Measurements from ENCODE around the gene BLTP3B.
"Not testable (repeated sequence)": the region's sequence is repeated elsewhere in the genome, so short reads cannot be mapped to it uniquely, and the experiment has no call there.

Gene BLTP3B

DNA sequence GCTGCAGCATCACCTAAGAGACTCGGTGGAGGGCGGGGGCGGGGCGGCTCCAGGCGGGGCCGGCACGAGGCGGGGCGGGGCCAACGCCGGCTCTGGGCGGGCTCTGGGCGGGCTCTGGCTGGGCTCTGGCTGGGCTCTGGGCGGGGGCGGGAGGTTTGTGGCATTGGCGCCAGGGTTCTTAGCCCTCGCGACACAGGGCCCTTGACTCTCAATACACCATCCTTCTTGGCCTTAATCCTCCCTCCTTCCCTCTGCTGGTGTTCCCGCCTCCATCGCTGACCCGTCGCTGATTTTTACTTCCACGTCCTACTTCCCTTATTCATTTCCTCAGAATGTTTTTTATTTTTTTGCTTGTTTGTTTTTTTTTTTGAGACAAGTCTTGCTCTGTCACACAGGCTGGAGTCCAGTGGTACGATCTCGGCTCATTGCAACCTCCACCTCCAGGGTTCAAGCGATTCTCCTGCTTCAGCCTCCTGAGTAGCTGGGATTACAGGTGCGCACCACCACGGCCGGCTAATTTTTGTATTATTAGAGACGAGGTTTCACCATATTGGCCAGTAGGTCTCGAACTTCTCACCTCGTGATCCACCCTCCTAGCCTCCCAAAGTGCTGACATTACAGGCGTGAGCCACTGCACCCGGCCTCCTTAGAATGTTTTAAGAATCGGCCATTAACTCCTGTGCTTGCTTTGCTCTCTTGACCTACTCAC is at the start of gene BLTP3B:
BLTP3B (minus strand) TSS at position 24 of the 709 bp plus-strand sequence. CDS start 239 bp downstream, outside the sequence.
- Histone ChIP-seq H3K36me3 (ENCODE audit: insufficient read depth, low read length) (no peaks in the 10 kb centered on the region), H3K4me3 (ENCODE audit: low read length) (peak within 1 kb of the TSS; percentile 88), H3K9me3 (ENCODE audit: low read length) (no peaks in the 10 kb centered on the region)

DNA sequence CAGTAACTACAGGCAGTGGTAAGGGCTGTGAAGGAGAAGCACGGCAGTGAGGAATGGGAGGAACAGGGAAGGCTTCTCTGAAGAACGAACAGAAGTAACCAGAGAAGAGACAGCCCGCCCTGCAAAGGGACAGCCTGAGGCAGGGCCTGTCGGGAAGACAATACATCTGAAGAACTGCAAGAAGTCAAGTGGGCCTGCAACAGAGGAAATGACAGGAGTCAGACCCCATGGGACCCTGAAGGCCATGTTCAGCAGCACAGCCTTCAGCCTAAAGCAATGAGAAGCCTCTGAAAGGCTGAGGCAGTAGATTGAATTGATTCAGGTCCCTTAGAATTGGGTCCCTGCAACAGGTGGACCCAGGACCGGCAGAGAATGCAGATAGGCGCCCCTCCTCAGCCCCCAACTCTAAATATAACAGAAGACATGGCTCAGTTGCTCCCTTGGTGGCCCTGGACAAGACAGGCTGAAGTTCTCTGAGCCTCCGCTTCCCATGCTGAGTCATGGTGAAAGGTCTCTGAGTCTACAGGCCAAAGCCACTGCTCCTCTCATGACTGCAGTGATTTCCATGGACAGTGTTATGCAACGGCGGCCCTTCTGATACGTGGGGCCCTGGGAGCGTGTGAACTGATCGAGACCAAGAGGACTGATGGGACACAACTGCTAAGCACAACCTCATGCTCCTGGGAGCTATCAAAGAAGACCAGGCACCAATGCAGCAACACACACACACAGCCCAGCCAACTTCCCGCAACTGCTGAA is 47.1 kb upstream of the BLTP3B start:
- H3K4me3 ChIP-seq (ENCODE audit: low read length), result no peak overlapping the region
- H3K4me1 ChIP-seq (ENCODE audit: insufficient read depth, low read length), result no peaks in the 10 kb centered on the region
- H2AFZ ChIP-seq (ENCODE audit: low read depth, low read length), result no peak overlapping the region
- no peaks in the 10 kb centered on the region for H3K36me3 ChIP-seq (ENCODE audit: insufficient read depth, low read length)
- H3K9me3 ChIP-seq (ENCODE audit: low read length), result no peaks in the 10 kb centered on the region
- no peaks in the 10 kb centered on the region for H3K27me3 ChIP-seq (ENCODE audit: insufficient read depth, low read length)

More for the DNA sequence above, at the start of gene BLTP3B:
- no peaks in the 10 kb centered on the region for H3K27me3 ChIP-seq (ENCODE audit: insufficient read depth, low read length)
- peak within 1 kb of the TSS; percentile 76 for H2AFZ ChIP-seq (ENCODE audit: low read depth, low read length)
- H3K4me1 ChIP-seq (ENCODE audit: insufficient read depth, low read length), result peaks cover 10% of the 10 kb centered on the region

DNA sequence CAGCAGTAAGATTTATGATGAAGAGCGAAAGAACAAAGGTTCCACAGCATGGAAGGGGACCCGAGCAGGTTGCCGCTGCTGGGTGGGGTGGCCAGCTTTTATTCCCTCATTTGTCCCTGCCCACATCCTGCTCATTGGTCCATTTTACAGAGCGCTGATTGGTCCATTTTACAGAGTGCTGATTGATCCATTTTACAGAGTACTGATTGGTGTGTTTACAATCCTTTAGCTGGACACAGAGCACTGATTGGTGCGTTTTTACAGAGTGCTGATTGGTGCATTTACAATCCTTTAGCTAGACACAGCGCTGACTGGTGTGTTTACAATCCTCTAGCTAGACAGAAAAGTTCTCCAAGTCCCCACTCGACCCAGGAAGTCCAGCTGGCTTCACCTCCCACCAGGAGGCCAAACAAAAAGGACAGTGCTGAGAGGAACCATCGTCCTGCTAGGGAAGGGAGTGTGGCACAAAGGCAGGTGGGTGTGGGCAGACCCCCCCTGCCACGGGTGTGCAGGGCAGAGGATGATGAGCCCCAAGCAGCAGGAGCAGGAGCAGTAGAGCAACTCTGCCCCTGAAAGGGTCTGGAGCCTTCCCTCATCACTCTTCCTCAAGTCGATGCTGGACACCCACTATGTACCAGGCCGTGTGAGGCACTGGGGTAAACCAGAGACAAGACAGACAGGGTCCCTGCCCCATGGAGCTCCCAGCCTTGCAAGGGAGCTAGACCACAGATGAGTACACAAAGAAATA is 46.4 kb upstream of the BLTP3B start:
- not testable (repeated sequence) for H3K4me3 ChIP-seq (ENCODE audit: low read length); H3K4me1 ChIP-seq (ENCODE audit: insufficient read depth, low read length); H2AFZ ChIP-seq (ENCODE audit: low read depth, low read length); H3K9me3 ChIP-seq (ENCODE audit: low read length); H3K27me3 ChIP-seq (ENCODE audit: insufficient read depth, low read length); H3K36me3 ChIP-seq (ENCODE audit: insufficient read depth, low read length)

DNA sequence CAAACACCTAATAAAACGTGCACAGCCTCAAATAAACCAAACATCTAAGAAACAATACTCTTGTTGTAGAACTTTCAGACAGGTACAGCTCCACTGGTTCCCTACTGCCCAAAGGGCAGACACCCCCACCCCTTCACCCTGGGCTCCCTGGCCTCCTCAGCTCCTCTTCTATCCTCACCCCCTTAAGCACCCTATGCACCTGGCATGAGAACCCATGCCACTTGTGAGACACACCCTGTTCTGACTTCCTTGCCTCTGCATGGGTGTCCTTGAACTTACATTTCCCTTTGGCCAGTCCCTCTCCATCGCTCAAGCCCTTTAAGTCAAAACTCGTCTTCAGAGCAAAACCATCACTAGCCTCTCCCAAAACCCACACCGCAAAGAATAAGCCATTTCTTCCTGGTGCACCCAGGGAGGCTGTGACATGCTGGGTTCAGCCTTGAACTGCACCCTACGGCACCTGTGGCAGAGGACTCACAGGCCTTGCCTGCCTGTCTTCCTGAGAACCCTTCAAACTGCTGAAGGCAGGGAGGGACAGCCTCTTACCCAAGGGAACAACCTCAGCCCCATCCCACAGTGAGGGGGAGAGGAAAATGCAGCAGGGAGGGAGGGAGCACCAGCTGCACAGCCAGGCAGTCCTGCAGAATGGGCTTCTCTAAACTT is 45.3 kb upstream of the BLTP3B start:
- Histone ChIP-seq H3K4me1 (ENCODE audit: insufficient read depth, low read length) (no peaks in the 10 kb centered on the region), H3K4me3 (ENCODE audit: low read length) (no peak overlapping the region), H3K36me3 (ENCODE audit: insufficient read depth, low read length) (no peaks in the 10 kb centered on the region), H3K27me3 (ENCODE audit: insufficient read depth, low read length) (no peaks in the 10 kb centered on the region), H3K9me3 (ENCODE audit: low read length) (no peaks in the 10 kb centered on the region), H2AFZ (ENCODE audit: low read depth, low read length) (no peak overlapping the region)

DNA sequence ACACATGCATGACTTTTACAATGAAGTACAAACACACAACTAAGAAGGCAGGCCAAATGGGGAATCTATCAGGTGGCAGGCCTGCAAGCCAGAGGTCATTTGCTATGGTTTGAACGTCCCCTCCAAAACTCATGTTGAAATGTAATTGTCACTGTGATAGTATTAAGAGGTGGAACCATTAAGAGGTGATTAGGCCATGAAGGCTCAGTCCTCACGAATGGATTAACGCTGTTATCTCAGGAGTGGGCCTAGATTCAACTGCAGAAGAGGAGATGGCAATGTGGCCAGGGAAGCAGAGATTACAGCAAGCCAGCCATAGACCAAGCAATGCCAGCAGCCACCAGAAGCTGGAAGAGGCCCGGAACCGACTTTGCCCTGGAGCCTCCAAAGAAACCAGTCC is 44.4 kb upstream of the BLTP3B start:
- Histone ChIP-seq H3K36me3 (ENCODE audit: insufficient read depth, low read length) (no peaks in the 10 kb centered on the region), H2AFZ (ENCODE audit: low read depth, low read length) (no peak overlapping the region), H3K4me3 (ENCODE audit: low read length) (no peak overlapping the region), H3K27me3 (ENCODE audit: insufficient read depth, low read length) (no peaks in the 10 kb centered on the region), H3K9me3 (ENCODE audit: low read length) (no peaks in the 10 kb centered on the region), H3K4me1 (ENCODE audit: insufficient read depth, low read length) (no peaks in the 10 kb centered on the region)

- Histone ChIP-seq H2AFZ (ENCODE audit: low read depth, low read length) (no peak overlapping the region), H3K4me1 (ENCODE audit: insufficient read depth, low read length) (no peaks in the 10 kb centered on the region), H3K36me3 (ENCODE audit: insufficient read depth, low read length) (no peaks in the 10 kb centered on the region), H3K9me3 (ENCODE audit: low read length) (no peaks in the 10 kb centered on the region), H3K27me3 (ENCODE audit: insufficient read depth, low read length) (no peaks in the 10 kb centered on the region), H3K4me3 (ENCODE audit: low read length) (no peak overlapping the region)
These were observed 43.4 kb upstream of the BLTP3B start for GRCh38 chr12:100186071-100186470.

DNA sequence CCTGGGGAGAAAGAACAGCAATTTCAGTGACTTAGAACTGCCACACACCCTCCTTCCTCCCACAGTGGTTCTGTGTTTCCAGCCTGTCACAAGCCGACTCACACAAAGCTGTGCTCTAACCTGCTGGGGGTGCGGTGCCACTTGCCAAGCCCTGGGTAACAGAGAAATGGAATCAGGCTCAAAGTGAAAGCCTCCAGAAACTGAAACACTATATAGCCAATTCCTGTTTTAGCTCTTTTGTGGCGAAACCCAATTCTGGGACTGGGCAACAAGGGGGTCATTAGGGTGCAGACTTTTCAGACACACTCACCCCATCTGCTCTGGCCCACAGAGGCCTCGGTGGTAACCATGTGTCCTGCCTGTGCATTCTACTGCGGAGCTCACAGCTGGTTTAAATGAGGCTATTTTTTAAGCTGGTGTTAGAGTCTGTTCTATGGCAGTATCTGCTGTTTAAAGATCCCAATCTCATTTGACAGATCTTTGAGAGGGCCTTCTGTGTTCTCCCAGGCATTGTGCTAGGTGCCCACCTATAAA is 42.8 kb upstream of the BLTP3B start:
- H3K4me1 ChIP-seq (ENCODE audit: insufficient read depth, low read length), result no peaks in the 10 kb centered on the region
- H3K4me3 ChIP-seq (ENCODE audit: low read length), result no peak overlapping the region
- H2AFZ ChIP-seq (ENCODE audit: low read depth, low read length), result no peak overlapping the region
- no peaks in the 10 kb centered on the region for H3K9me3 ChIP-seq (ENCODE audit: low read length)
- no peaks in the 10 kb centered on the region for H3K27me3 ChIP-seq (ENCODE audit: insufficient read depth, low read length)
- H3K36me3 ChIP-seq (ENCODE audit: insufficient read depth, low read length), result no peaks in the 10 kb centered on the region

- no peak overlapping the region for H2AFZ ChIP-seq (ENCODE audit: low read depth, low read length)
- no peaks in the 10 kb centered on the region for H3K36me3 ChIP-seq (ENCODE audit: insufficient read depth, low read length)
- H3K4me3 ChIP-seq (ENCODE audit: low read length), result no peak overlapping the region
- H3K4me1 ChIP-seq (ENCODE audit: insufficient read depth, low read length), result no peaks in the 10 kb centered on the region
- no peaks in the 10 kb centered on the region for H3K9me3 ChIP-seq (ENCODE audit: low read length)
- H3K27me3 ChIP-seq (ENCODE audit: insufficient read depth, low read length), result no peaks in the 10 kb centered on the region
These were observed 42.0 kb upstream of the BLTP3B start for GRCh38 chr12:100184549-100185145.

- H3K9me3 ChIP-seq (ENCODE audit: low read length), result no peaks in the 10 kb centered on the region
- no peak overlapping the region for H3K4me3 ChIP-seq (ENCODE audit: low read length)
- no peaks in the 10 kb centered on the region for H3K36me3 ChIP-seq (ENCODE audit: insufficient read depth, low read length)
- H2AFZ ChIP-seq (ENCODE audit: low read depth, low read length), result no peak overlapping the region
- no peaks in the 10 kb centered on the region for H3K27me3 ChIP-seq (ENCODE audit: insufficient read depth, low read length)
- H3K4me1 ChIP-seq (ENCODE audit: insufficient read depth, low read length), result no peaks in the 10 kb centered on the region
These were observed 36.6 kb upstream of the BLTP3B start for GRCh38 chr12:100179252-100179651.

- H3K9me3 ChIP-seq (ENCODE audit: low read length); H3K36me3 ChIP-seq (ENCODE audit: insufficient read depth, low read length); H3K4me3 ChIP-seq (ENCODE audit: low read length); H2AFZ ChIP-seq (ENCODE audit: low read depth, low read length); H3K4me1 ChIP-seq (ENCODE audit: insufficient read depth, low read length); H3K27me3 ChIP-seq (ENCODE audit: insufficient read depth, low read length): not testable (repeated sequence)
These were observed 33.8 kb upstream of the BLTP3B start for GRCh38 chr12:100176493-100176892.

DNA sequence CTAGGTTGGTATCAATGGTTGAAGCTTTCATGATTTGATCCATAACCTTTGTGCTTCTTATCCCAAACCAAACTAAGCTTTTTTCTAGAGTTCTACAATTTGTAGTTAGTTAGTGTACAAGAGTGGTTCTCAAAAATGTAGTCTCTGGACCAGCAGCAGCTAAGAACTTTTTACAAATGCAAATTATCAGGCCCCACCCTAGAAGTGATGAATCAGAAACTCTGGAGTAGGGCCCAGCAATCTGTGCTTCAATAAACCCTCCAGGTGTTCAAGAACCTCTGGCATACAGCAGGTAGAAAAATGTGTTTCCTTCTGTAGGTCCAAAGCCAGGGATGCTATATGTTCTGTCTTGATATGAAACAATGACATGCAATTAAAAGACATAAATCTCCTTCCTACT is 31.8 kb upstream of the BLTP3B start:
- no peak overlapping the region for H3K4me3 ChIP-seq (ENCODE audit: low read length)
- no peaks in the 10 kb centered on the region for H3K27me3 ChIP-seq (ENCODE audit: insufficient read depth, low read length)
- no peaks in the 10 kb centered on the region for H3K9me3 ChIP-seq (ENCODE audit: low read length)
- no peaks in the 10 kb centered on the region for H3K36me3 ChIP-seq (ENCODE audit: insufficient read depth, low read length)
- no peak overlapping the region for H2AFZ ChIP-seq (ENCODE audit: low read depth, low read length)
- H3K4me1 ChIP-seq (ENCODE audit: insufficient read depth, low read length), result no peaks in the 10 kb centered on the region

DNA sequence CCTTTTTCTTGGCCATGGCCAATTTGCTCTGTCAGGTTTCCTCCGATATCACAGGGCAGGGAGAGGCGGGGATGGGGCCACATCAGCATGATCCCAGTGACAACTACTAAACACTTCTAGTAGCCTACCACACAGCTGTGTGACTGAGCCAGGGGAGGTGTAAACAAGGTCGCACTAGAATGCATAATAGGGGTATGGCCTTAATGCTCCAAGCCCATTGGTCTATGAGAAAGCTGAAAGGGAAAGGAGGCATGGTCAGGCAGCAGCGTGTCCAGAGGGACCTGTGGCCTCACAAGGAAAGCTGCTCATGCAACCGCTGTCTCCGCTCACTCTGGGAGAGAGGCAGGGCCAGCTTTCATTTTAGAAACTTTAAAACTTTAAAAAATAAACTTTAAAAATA is 30.4 kb upstream of the BLTP3B start:
- Histone ChIP-seq H2AFZ (ENCODE audit: low read depth, low read length) (no peak overlapping the region), H3K27me3 (ENCODE audit: insufficient read depth, low read length) (no peaks in the 10 kb centered on the region), H3K4me1 (ENCODE audit: insufficient read depth, low read length) (no peaks in the 10 kb centered on the region), H3K9me3 (ENCODE audit: low read length) (no peaks in the 10 kb centered on the region), H3K4me3 (ENCODE audit: low read length) (no peak overlapping the region), H3K36me3 (ENCODE audit: insufficient read depth, low read length) (no peaks in the 10 kb centered on the region)
